Suppressor macrophage (primary cell): Measurements from ENCODE around the gene RAB14.
"Not testable (repeated sequence)": the region's sequence is repeated elsewhere in the genome, so short reads cannot be mapped to it uniquely, and the experiment has no call there.

Source experiments
- DNase-seq, 4 experiments: peaks; one replicate each; pipeline ENCODE4 v3.0.0-alpha.2; 2020 to 2022

RAB14 gene

DNA sequence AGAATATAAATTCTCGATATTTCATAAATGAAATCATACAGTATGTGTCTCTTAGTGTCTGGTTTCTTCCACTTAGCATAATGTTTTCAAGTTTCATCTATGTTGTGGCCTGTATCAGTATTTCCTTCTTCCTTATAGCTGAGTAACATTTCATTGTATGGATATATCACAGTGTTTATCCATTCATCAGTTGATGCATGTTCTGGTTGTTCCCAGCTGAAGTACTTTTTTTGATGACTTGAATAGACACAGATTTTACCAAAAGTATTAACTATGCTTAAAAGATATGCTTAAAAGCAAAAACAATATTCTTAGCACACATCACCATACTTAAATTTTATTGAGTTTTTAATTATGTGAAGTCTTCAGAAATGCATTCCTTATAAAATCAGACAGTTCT is 12.7 kb downstream of the RAB14 start:
- no peak for DNase-seq

GRCh38 chr9:121187636-121188305 is 13.9 kb downstream of the RAB14 start:
- DNase-seq, result no peak

- DNase-seq, result no peak
Observed at GRCh38 chr9:121185774-121186403, 15.8 kb downstream of the RAB14 start.

- peak in 2 of 4 experiments; percentile 37 to 57 for DNase-seq
Observed at GRCh38 chr9:121185178-121185745, 16.4 kb downstream of the RAB14 start.

DNA sequence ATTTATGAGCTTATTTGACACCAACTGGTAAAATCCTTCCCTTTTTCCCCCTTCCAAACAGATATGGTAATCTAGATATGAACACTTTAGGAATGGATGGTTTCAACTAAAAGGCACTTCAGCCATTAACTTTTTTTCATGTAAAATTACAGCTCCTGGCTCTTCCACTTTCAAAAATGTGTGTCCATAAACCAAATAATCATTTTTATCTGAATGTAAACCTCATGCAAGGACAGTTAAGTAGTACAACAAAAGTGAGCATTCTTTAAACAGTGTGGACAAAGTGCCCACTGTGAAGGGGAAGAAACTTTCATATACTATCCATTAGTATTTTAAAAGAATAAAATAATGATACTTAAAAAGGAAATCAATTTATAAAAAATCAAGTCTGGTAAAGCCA is 17.2 kb downstream of the RAB14 start:
- no peak for DNase-seq

- no peak for DNase-seq
Observed at GRCh38 chr9:121183666-121184423, 17.8 kb downstream of the RAB14 start.

GRCh38 chr9:121182989-121183388 is 18.7 kb downstream of the RAB14 start:
- peak in 1 of 4 experiments; percentile 33 for DNase-seq

DNA sequence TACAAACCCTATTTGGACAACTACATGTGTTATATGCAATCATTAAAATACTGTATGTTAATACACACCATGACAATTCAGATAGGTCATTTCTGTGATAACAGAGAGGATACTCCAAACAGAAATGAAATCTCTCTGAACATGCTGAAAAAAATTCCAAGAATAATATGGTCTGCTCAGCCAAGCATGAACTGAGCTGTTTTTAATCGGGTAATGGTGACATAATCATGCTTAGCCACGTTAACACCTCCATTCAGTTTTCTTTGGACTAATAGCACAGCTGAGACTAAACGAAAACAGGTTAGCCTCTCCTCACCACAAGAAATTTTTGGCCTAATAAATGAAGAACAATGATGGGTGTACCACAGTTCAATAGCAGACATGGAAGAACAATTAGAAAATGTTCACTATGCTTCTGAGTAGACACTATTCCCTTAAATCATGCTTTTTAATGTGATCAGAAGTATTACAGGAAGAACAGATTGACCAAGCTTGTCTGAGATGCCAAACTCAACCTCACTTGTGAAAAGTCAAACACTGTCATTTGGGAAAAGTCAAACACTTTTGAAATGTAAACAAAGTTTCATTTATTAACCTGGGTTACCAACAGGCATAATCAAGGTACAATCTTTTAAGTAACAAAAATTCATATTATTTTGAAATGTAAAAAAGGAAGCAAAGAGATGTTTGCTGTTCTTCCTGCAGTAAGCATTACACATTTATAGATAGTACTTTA is 19.4 kb downstream of the RAB14 start:
- no peak for DNase-seq

GRCh38 chr9:121179930-121180681 is 21.6 kb downstream of the RAB14 start:
- no peak for DNase-seq

- DNase-seq, result not testable (repeated sequence)
Observed at GRCh38 chr9:121179373-121179721, 22.3 kb downstream of the RAB14 start.

- no peak for DNase-seq
Observed at GRCh38 chr9:121178676-121179372, 22.8 kb downstream of the RAB14 start.

- DNase-seq, result no peak
Observed at GRCh38 chr9:121173501-121173900, 28.2 kb downstream of the RAB14 start.

DNA sequence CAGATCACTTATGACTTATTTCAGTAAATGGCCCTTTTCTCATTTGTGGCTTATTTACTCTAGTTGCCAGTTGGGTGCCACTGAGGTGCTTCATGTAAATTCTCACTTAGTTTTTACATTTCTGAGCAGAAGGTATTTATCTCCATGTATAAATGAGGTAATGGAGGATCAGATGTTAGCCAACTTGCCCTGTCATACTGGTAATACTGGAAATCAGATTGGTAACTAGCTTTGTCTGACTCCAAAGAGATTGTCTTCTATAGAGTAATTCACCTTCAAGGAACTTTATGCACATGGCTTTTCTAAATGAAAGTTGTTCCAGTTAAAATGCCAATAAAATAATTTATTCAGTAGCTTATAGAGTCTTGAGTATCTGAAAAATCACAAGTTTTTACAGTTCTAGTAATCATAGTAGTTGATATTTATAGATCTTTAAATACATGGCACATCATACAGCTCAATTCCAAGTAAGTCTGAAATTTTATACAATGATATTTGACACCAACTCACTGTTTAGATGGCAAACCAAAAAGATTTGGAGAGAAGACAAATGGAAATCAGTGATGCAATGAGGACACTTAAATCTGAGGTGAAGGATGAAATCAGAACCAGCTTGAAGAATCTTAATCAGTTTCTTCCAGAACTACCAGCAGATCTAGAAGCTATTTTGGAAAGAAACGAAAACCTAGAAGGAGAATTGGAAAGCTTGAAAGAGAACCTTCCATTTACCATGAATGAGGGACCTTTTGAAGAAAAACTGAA is 28.8 kb downstream of the RAB14 start:
- no peak for DNase-seq

DNA sequence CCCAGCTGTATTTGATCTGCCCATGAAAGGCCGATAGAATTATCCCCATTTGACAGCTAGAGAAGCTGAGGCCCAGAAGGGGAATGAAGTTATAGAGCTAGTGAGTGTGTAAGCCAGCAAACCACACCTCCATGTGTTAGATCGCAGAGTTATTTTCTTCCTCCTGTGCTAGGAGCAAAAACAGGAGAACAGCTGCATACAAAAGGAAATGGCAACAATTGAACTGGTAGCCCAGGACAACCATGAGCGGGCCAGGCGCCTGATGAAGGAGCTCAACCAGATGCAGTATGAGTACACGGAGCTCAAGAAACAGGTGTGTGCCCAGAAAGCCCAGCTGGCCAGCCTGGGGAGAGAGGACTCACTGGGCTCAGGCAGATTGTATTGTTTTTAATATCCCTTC is 30.4 kb downstream of the RAB14 start:
- DNase-seq, result no peak

DNA sequence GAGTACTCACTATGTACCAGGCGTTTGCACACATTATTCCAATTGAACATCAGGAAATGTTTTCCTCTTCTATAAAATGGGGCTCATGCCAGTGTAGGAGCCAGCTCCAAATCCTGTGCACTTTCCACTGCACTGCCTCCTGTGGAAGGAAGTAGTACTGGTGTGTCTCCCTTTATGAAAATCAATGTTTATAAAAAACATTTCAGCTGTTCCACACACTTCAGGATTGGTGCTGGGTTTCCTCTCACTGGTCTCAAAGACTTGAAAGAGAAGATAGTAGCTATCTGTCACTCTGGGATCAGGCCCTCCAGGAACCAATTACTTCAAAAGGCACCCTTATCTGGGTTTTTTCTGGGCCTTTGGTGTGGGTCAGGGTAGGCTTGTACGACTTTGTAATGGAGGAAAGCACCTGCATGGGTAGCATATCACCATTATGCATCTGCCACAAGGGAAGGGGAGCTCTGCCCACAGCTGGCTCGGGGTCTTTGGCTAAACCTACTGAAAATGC is 32.5 kb downstream of the RAB14 start:
- peak in 2 of 4 experiments; percentile 17 to 23 for DNase-seq

- no peak for DNase-seq
Observed at GRCh38 chr9:121168052-121168451, 33.6 kb downstream of the RAB14 start.

DNA sequence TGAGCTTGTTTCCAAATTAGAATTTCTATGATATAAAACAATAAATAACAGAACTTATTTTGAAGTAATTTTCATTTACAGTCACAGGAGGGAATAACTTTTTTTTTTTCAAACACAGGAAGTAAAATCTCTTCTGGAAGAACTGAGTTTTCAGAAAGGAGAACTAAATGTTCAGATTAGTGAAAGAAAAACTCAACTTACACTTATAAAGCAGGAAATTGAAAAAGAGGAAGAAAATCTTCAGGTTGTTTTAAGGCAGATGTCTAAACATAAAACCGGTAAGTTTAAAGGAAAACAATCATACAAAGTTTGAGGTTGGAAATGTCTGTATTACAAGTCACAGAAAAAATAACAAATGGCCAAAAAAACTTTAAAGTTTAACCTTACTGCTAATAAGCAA is 41.6 kb downstream of the RAB14 start:
- DNase-seq, result peak in 2 of 4 experiments; percentile 71 to 74

- no peak for DNase-seq
Observed at GRCh38 chr9:121157939-121158338, 43.7 kb downstream of the RAB14 start.

- no peak for DNase-seq
Observed at GRCh38 chr9:121156263-121156731, 45.4 kb downstream of the RAB14 start.

- DNase-seq, result no peak
Observed at GRCh38 chr9:121154782-121155181, 46.9 kb downstream of the RAB14 start.
